ENCODE measurements around the gene ALPK3. TPM values are rescaled to one million over a fixed set of nuclear protein-coding genes. Genes with fewer than 3 reads are reported as not detected.

The ALPK3 gene
- total RNA-seq, 4 donors from 2014 or later = 131 to 406 (median 305) TPM

GRCh38 chr15:84797801-84798200, 19.4 kb upstream of the ALPK3 start:
- ATAC-seq (no peak), DNase-seq (no peak)
- no peaks in the 10 kb centered on the region for H3K27me3 ChIP-seq
- no peak for TF ChIP-seq CTCF (IDR thresholded peaks at IDR 0.05 in 4 of 5, conservative IDR thresholded peaks at IDR 0.05 in 1 of 5)
- no peak for TF ChIP-seq POLR2A (IDR thresholded peaks at IDR 0.05)
- intact Hi-C loops (cut with DNase I; ENCODE audit: low total_unique reads) = no loop called here
- H3K4me1 ChIP-seq = peaks cover 0 to 9% of the 10 kb centered on the region in 2 donors
- no peak overlapping the region for H3K27ac ChIP-seq
- in situ Hi-C loops (cut with MboI; ENCODE audit: low sequenced_read_pairs in 4 of 4) = no loop called here
- peaks cover 0 to 62% of the 10 kb centered on the region in 2 donors for H3K36me3 ChIP-seq
- no peaks in the 10 kb centered on the region for H3K9me3 ChIP-seq
- H3K4me3 ChIP-seq = no peak overlapping the region

GRCh38 chr15:84798436-84798946, 18.7 kb upstream of the ALPK3 start:
- Histone ChIP-seq H3K4me3 (no peak overlapping the region), H3K27me3 (no peaks in the 10 kb centered on the region), H3K9me3 (no peaks in the 10 kb centered on the region), H3K4me1 (peaks cover 0 to 9% of the 10 kb centered on the region in 2 donors), H3K27ac (no peak overlapping the region), H3K36me3 (peaks cover 0 to 58% of the 10 kb centered on the region in 2 donors)
- in situ Hi-C loops (cut with MboI; ENCODE audit: low sequenced_read_pairs in 4 of 4) (no loop called here), intact Hi-C loops (cut with DNase I; ENCODE audit: low total_unique reads) (no loop called here)
- ATAC-seq (no peak), DNase-seq (no peak)
- no peak for TF ChIP-seq POLR2A (IDR thresholded peaks at IDR 0.05)
- TF ChIP-seq CTCF (IDR thresholded peaks at IDR 0.05 in 4 of 5, conservative IDR thresholded peaks at IDR 0.05 in 1 of 5) = no peak

GRCh38 chr15:84799511-84800187, 17.5 kb upstream of the ALPK3 start:
- in situ Hi-C loops (cut with MboI; ENCODE audit: low sequenced_read_pairs in 4 of 4) (no loop called here), intact Hi-C loops (cut with DNase I; ENCODE audit: low total_unique reads) (no loop called here)
- Histone ChIP-seq H3K9me3 (no peaks in the 10 kb centered on the region), H3K4me3 (no peak overlapping the region), H3K27ac (no peak overlapping the region), H3K27me3 (no peaks in the 10 kb centered on the region), H3K4me1 (peaks cover 0 to 9% of the 10 kb centered on the region in 2 donors), H3K36me3 (peaks cover 0 to 64% of the 10 kb centered on the region in 2 donors)
- no peak for ATAC-seq
- no peak for TF ChIP-seq CTCF (IDR thresholded peaks at IDR 0.05 in 4 of 5, conservative IDR thresholded peaks at IDR 0.05 in 1 of 5)
- TF ChIP-seq POLR2A (IDR thresholded peaks at IDR 0.05) = no peak
- DNase-seq = no peak

GRCh38 chr15:84800365-84800806, 16.8 kb upstream of the ALPK3 start:
- intact Hi-C loops (cut with DNase I; ENCODE audit: low total_unique reads) (no loop called here), in situ Hi-C loops (cut with MboI; ENCODE audit: low sequenced_read_pairs in 4 of 4) (no loop called here)
- DNase-seq = no peak
- H3K9me3 ChIP-seq = no peaks in the 10 kb centered on the region
- no peak overlapping the region for H3K27ac ChIP-seq
- no peak overlapping the region for H3K4me3 ChIP-seq
- ATAC-seq = no peak
- H3K27me3 ChIP-seq = no peaks in the 10 kb centered on the region
- TF ChIP-seq CTCF (IDR thresholded peaks at IDR 0.05 in 4 of 5, conservative IDR thresholded peaks at IDR 0.05 in 1 of 5) (no peak), POLR2A (IDR thresholded peaks at IDR 0.05) (no peak)
- H3K4me1 ChIP-seq = peaks cover 0 to 9% of the 10 kb centered on the region in 2 donors
- H3K36me3 ChIP-seq = peaks cover 0 to 69% of the 10 kb centered on the region in 2 donors
